ENCODE results near the gene DCBLD2. TPM values are rescaled to one million over a fixed set of nuclear protein-coding genes. Genes with fewer than 3 reads are reported as not detected.

DCBLD2 gene
- total and polyA plus RNA-seq, 2 of the 4 experiments (the other 2 are of a cell fraction), result 121 to 196 TPM

GRCh38 chr3:98900265-98901118 is 1.0 kb downstream of the DCBLD2 start:
- intact Hi-C loops (cut with micrococcal nuclease), result loop anchor here (2.0 to 10.0 kb wide), 6 partner anchors 14 to 296 kb away; no protein-coding TSS in a partner anchor
- CTCF ChIA-PET, result no interaction called here

More at GRCh38 chr3:98900265-98901118, 1.0 kb downstream of the DCBLD2 start:
- DNase-seq (no peak), ATAC-seq (ENCODE audit: low read depth) (no peak; the same call in 1 of the 2 replicates)
- Histone ChIP-seq H2BK120ac (ENCODE audit: low read depth, low read length) (peak overlapping the region; percentile 76), H2AK9ac (replicated peaks; ENCODE audit: low read depth, low read length, poor library complexity) (peak overlapping the region; percentile 96), H2AFZ (replicated peaks; ENCODE audit: low read length, poor library complexity) (peak overlapping the region; percentile 93), H3K18ac (ENCODE audit: low read depth, low read length) (no peak overlapping the region), H2AK5ac (ENCODE audit: low read depth, low read length) (0 out of 2 replicates have a peak overlapping the region, but pooled peaks have one; percentile 76), H3K36me3 (ENCODE audit: control insufficient read depth, insufficient read depth, low read length) (no peaks in the 10 kb centered on the region), H4K8ac (ENCODE audit: low read depth in 2 of 2, low read length in 2 of 2) (peak overlapping the region in 1 of 2 experiments; percentile 1; a peak in 1 of 4 replicates), H2BK15ac (ENCODE audit: low read depth, low read length) (no peak overlapping the region), H3K14ac (replicated peaks; ENCODE audit: low read depth, low read length) (peak overlapping the region; percentile 31), H4K20me1 (ENCODE audit: insufficient read depth, low read length) (peaks cover 18% of the 10 kb centered on the region), H3K9me3 (ENCODE audit: control insufficient read depth, insufficient read depth, low read length) (no peaks in the 10 kb centered on the region), H3K79me1 (ENCODE audit: low read depth in 1 of 2, low read length in 2 of 2) (peaks cover 6 to 25% of the 10 kb centered on the region in 2 experiments), H3K9ac (ENCODE audit: low read depth, low read length) (peak overlapping the region; percentile 75), H3K4ac (ENCODE audit: low read depth, low read length) (peak overlapping the region; percentile 86), H3K4me1 (ENCODE audit: control insufficient read depth, insufficient read depth, low read length) (peaks cover 2% of the 10 kb centered on the region; the same call in 1 of the 2 replicates), H3K9me1 (ENCODE audit: insufficient read depth, low read length) (0 out of 2 replicates have a peak, but pooled peaks cover 4% of the 10 kb centered on the region), H3K23ac (ENCODE audit: low read depth, low read length) (peak overlapping the region; percentile 57), H4K91ac (ENCODE audit: insufficient read depth, low read depth, low read length) (peak overlapping the region; percentile 57; the same call in 1 of the 2 replicates), H3K27ac (ENCODE audit: insufficient read depth, low read length) (peak overlapping the region; percentile 86), H2BK20ac (ENCODE audit: low read depth, low read length) (no peak overlapping the region), H3K4me2 (ENCODE audit: low read depth, low read length) (peak overlapping the region; percentile 92), H3K27me3 (ENCODE audit: control insufficient read depth, insufficient read depth, low read length) (no peaks in the 10 kb centered on the region), H3K56ac (ENCODE audit: extremely low read depth, insufficient read depth, low read length) (peak overlapping the region; percentile 51), H3K4me3 (ENCODE audit: insufficient read depth, low read depth, low read length) (peak overlapping the region; percentile 62), H2BK5ac (ENCODE audit: low read depth, low read length, poor library complexity, severe bottlenecking) (peak overlapping the region; percentile 83), H4K5ac (ENCODE audit: low read depth, low read length) (no peak overlapping the region)
- TF ChIP-seq USF2 (IDR thresholded peaks at IDR 0.05; ENCODE audit: low read depth, low read length) (no peak), FOS (IDR thresholded peaks at IDR 0.05; ENCODE audit: low read depth, low read length) (no peak), SMC3 (IDR thresholded peaks at IDR 0.05; ENCODE audit: low read depth, low read length) (no peak), RAD21 (IDR thresholded peaks at IDR 0.05; ENCODE audit: low read length) (no peak; the same call in 1 of the 2 replicates), CHD1 (IDR thresholded peaks at IDR 0.05; ENCODE audit: low read depth, low read length) (peak; percentile 59; the same call in 1 of the 2 replicates)
- POLR2A ChIA-PET (ENCODE audit: unreplicated experiment), result no interaction called here
- 0% methylated on average over 8 of the region's 23 CpGs; no CpG with 5 or more reads in 1 of the 2 experiments for WGBS, 2 experiments (ENCODE audit: extremely low coverage in 2 of 2, insufficient read length in 1 of 2)
- dilution Hi-C loops (cut with HindIII; ENCODE audit: low sequenced_read_pairs, unreplicated experiment) (no loop called here), in situ Hi-C loops (cut with MboI; ENCODE audit: low sequenced_read_pairs) (no loop called here)
- BruUV-seq (replicated peaks), result no TSS peak
